H1 (cell line): ENCODE results near the gene RIPPLY3. TPM values are rescaled to one million over a fixed set of nuclear protein-coding genes. Genes with fewer than 3 reads are reported as not detected.

ENCODE experiments used
- JUN ChIP-seq: IDR thresholded peaks from 2 replicates; pipeline ENCODE4 v1.6.1; 2011; ENCODE audit warnings: low read depth, mild to moderate bottlenecking, improper control_type of control experiment, low read length
- RAD21 ChIP-seq, 2 experiments: IDR thresholded peaks in 1 of 2; conservative IDR thresholded peaks in 1 of 2; 2 replicates each; pipeline ENCODE4 v1.6.1; 2011; ENCODE audit warnings: low read depth in 2 of 2, low read length in 2 of 2, improper control_type of control experiment in 1 of 2, inconsistent platforms in 1 of 2, mild to moderate bottlenecking in 1 of 2, moderate library complexity in 1 of 2
- RBBP5 ChIP-seq: IDR thresholded peaks from 2 replicates; pipeline ENCODE4 v1.7.1; 2012; ENCODE audit warnings: low read depth, mild to moderate bottlenecking, inconsistent platforms, low read length, moderate library complexity, borderline replicate concordance
- polyA plus RNA-seq, 7 experiments: library from polyadenylated mRNA; depleted of rRNA in 3 of 7; stranded (reverse) in 5 of 7; unstranded in 2 of 7; fragments of >200 nt in 5 of 7; fragments of 200-250 nt in 2 of 7; gene quantifications; 1 replicate in 5 of 7; 2 replicates in 1 of 7; 4 replicates in 1 of 7; pipeline versions ENCODE4 v1.2.1 to v1.2.3, GENCODE V29; 2011 to 2013; ENCODE audit warnings: missing spikeins in 2 of 7, mixed read lengths in 2 of 7
- total RNA-seq: library from RNA; stranded (reverse); fragmentation: NEBNext Ultra II Directional; extraction: Animal tissue kit (Norgen Biotek cat#: 25700); gene quantifications from 2 replicates; pipeline ENCODE4 v1.2.1, GENCODE V29; 2021
- TF ChIP-seq, protein P1 (sequence below): IDR thresholded peaks from 2 replicates; pipeline ENCODE4 v1.6.1; 2011; ENCODE audit warnings: low read length, improper control_type of control experiment
- TF ChIP-seq, protein P2 (sequence below), 3 experiments: IDR thresholded peaks; 1 replicate in 2 of 3; 2 replicates in 1 of 3; pipeline versions ENCODE4 v1.5.1 to v1.6.1; 2011; ENCODE audit warnings: low read length in 3 of 3, mild to moderate bottlenecking in 3 of 3, inconsistent platforms in 2 of 3, low read depth in 1 of 3, moderate library complexity in 1 of 3; ENCODE audit not compliant: insufficient read depth in 1 of 3; ENCODE audit errors: control extremely low read depth in 1 of 3

RIPPLY3 gene
- total and polyA plus RNA-seq, 2 of the 8 experiments (the other 6 are each of a cell fraction or from before 2014, with no cell fraction given), result 2.0 to 2.2 TPM

DNA sequence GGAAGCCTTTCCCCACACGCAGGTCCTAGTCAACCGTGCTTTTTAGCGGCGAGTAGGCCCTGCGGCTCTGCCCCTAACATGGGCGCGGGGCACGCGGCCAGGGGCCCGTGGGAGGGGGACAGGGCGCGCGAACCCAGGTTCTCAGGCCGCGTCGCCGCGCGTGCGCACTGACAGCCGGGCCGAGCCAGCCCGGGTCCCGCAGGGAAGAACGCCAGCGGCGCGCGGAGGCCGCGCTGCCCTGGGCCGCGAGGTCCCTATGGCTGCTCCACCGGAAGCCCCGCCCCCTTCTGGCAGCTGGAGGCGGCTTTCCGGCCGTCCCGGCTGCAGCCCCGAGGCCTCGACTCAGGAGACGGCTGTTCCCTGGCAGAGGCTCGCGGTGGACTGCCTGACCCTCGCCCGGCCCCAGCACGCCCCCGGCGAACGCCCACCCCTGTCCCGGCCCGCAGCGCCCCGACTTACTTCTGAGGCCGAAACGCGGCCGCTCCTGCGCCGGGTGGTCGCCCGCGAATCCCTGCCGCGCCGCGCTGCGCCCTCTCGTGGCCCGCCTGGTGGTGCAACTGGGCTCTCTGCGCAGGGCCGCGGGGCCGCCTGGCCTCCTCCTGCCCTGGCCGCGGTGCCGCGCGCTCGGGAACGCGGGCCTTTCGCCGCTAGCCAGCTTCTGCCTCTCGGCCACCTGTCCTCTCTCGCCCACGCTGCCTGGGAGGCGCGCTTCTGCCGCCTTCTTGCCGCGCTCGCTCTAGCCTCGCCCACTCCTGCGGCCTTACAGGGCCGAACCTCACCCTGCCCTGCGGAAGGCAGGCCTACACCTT lies 16.6 kb upstream of the RIPPLY3 start (continued):
- TF ChIP-seq JUN (no peak), RAD21 (IDR thresholded peaks at IDR 0.05 in 1 of 2, conservative IDR thresholded peaks at IDR 0.05 in 1 of 2; ENCODE audit: low read depth in 2 of 2, low read length in 2 of 2) (peak; percentile 29 to 53; a peak in 3 of 4 replicates), RBBP5 (peak; percentile 82)
- TF ChIP-seq, protein P1, sequence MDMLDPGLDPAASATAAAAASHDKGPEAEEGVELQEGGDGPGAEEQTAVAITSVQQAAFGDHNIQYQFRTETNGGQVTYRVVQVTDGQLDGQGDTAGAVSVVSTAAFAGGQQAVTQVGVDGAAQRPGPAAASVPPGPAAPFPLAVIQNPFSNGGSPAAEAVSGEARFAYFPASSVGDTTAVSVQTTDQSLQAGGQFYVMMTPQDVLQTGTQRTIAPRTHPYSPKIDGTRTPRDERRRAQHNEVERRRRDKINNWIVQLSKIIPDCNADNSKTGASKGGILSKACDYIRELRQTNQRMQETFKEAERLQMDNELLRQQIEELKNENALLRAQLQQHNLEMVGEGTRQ, result no peak
- TF ChIP-seq, protein P2, sequence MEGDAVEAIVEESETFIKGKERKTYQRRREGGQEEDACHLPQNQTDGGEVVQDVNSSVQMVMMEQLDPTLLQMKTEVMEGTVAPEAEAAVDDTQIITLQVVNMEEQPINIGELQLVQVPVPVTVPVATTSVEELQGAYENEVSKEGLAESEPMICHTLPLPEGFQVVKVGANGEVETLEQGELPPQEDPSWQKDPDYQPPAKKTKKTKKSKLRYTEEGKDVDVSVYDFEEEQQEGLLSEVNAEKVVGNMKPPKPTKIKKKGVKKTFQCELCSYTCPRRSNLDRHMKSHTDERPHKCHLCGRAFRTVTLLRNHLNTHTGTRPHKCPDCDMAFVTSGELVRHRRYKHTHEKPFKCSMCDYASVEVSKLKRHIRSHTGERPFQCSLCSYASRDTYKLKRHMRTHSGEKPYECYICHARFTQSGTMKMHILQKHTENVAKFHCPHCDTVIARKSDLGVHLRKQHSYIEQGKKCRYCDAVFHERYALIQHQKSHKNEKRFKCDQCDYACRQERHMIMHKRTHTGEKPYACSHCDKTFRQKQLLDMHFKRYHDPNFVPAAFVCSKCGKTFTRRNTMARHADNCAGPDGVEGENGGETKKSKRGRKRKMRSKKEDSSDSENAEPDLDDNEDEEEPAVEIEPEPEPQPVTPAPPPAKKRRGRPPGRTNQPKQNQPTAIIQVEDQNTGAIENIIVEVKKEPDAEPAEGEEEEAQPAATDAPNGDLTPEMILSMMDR (IDR thresholded peaks at IDR 0.05; ENCODE audit: control extremely low read depth in 1 of 3, insufficient read depth in 1 of 3, low read depth in 1 of 3, low read length in 3 of 3), result peak; percentile 80 to 93 (median 82)
- TF ChIP-seq, all 59 proteins: peak for 21
